ES-I3 (cell line): ENCODE data around the gene SMC2.

Source experiments
- H3K36me3 ChIP-seq: 2 replicates; pipeline ENCODE4 v1.6.1; 2013; ENCODE audit warnings: mild to moderate bottlenecking, low read length, control low read depth, moderate library complexity; ENCODE audit not compliant: insufficient read depth
- H3K4me1 ChIP-seq: 2 replicates; pipeline ENCODE4 v1.6.1; 2013; ENCODE audit warnings: mild to moderate bottlenecking, control low read depth, low read length; ENCODE audit not compliant: insufficient read depth
- H3K9ac ChIP-seq: 2 replicates; pipeline ENCODE4 v1.6.1; 2013; ENCODE audit warnings: low read depth, mild to moderate bottlenecking, low read length, moderate library complexity
- H3K9me3 ChIP-seq: 2 replicates; pipeline ENCODE4 v1.6.1; 2013; ENCODE audit warnings: mild to moderate bottlenecking, low read length, moderate library complexity; ENCODE audit not compliant: control insufficient read depth, insufficient read depth

Gene SMC2

GRCh38 chr9:104093647-104094533, at the start of gene SMC2:
Gene SMC2 (plus strand): TSS chr9:104094309. CDS start chr9:104095385, 1,076 bp downstream.
- H3K4me1 ChIP-seq: peaks cover 5% of the 10 kb centered on the region; the same call in 1 of the 2 replicates
- no peaks in the 10 kb centered on the region for H3K36me3 ChIP-seq
- H3K9ac ChIP-seq: peak within 1 kb of the TSS; percentile 94
- H3K9me3 ChIP-seq: no peaks in the 10 kb centered on the region

DNA sequence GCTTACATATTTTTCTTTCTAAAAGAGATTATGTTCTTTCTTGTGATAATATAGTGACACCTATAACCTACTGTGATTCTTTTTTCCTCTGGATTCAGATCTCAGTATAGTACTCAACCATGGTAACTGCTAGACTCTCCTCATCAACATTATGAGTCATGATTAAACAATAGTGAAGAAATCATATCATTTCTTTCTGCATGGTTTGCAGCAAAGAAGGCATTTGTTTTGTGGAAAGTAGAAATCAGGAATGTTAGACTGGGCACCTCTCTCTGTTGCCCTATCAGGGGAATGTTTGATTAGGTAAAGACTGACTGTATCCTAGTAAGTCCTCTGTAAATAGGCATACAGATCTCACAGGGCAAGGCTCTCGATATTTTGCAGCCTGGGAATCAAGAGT, 25.6 kb upstream of the SMC2 start:
- no peaks in the 10 kb centered on the region for H3K9me3 ChIP-seq
- no peaks in the 10 kb centered on the region for H3K4me1 ChIP-seq
- no peaks in the 10 kb centered on the region for H3K36me3 ChIP-seq
- no peak overlapping the region for H3K9ac ChIP-seq

- Histone ChIP-seq H3K9ac (no peak overlapping the region), H3K9me3 (no peaks in the 10 kb centered on the region), H3K4me1 (no peaks in the 10 kb centered on the region), H3K36me3 (no peaks in the 10 kb centered on the region)
These were observed 24.8 kb upstream of the SMC2 start for GRCh38 chr9:104069288-104069687.

GRCh38 chr9:104071589-104071988, 22.5 kb upstream of the SMC2 start:
- H3K36me3 ChIP-seq: no peaks in the 10 kb centered on the region
- no peak overlapping the region for H3K9ac ChIP-seq
- H3K4me1 ChIP-seq: no peaks in the 10 kb centered on the region
- H3K9me3 ChIP-seq: no peaks in the 10 kb centered on the region

GRCh38 chr9:104073098-104073769, 20.9 kb upstream of the SMC2 start:
- no peaks in the 10 kb centered on the region for H3K36me3 ChIP-seq
- no peaks in the 10 kb centered on the region; the same call in 1 of the 2 replicates for H3K9me3 ChIP-seq
- no peak overlapping the region for H3K9ac ChIP-seq
- no peaks in the 10 kb centered on the region for H3K4me1 ChIP-seq

GRCh38 chr9:104073770-104074133, 20.4 kb upstream of the SMC2 start:
- Histone ChIP-seq H3K36me3 (no peaks in the 10 kb centered on the region), H3K9ac (no peak overlapping the region), H3K9me3 (no peaks in the 10 kb centered on the region; the same call in 1 of the 2 replicates), H3K4me1 (no peaks in the 10 kb centered on the region)

GRCh38 chr9:104074876-104075275, 19.2 kb upstream of the SMC2 start:
- Histone ChIP-seq H3K4me1 (no peaks in the 10 kb centered on the region), H3K36me3 (no peaks in the 10 kb centered on the region), H3K9me3 (no peaks in the 10 kb centered on the region; the same call in 1 of the 2 replicates), H3K9ac (no peak overlapping the region)

- no peak overlapping the region for H3K9ac ChIP-seq
- H3K36me3 ChIP-seq: no peaks in the 10 kb centered on the region
These were observed 18.0 kb upstream of the SMC2 start for GRCh38 chr9:104075801-104076753.

GRCh38 chr9:104078596-104078995, 15.5 kb upstream of the SMC2 start:
- Histone ChIP-seq H3K9me3 (peaks cover 10% of the 10 kb centered on the region), H3K36me3 (no peaks in the 10 kb centered on the region), H3K4me1 (no peaks in the 10 kb centered on the region), H3K9ac (no peak overlapping the region)

More at GRCh38 chr9:104075801-104076753, 18.0 kb upstream of the SMC2 start:
- no peaks in the 10 kb centered on the region for H3K4me1 ChIP-seq
- peaks cover 3% of the 10 kb centered on the region; the same call in 1 of the 2 replicates for H3K9me3 ChIP-seq

DNA sequence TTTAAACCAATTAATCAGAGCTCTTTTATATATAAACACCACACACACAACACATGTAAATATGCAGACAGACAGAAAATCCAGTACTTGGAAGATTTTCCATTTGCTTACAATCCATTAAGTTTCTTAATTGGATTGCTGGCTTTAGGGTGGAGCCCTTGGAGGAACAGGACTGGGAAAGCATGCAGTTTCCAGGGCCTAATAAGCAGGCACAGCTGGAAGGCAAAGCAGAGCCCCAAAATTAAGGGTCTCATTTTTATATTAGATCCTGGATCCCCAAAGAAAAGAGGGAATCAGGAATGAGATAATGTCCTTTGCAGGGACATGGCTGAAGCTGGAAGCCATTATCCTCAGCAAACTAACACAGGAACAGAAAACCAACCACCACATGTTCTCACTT, 13.1 kb upstream of the SMC2 start:
- H3K9me3 ChIP-seq: peaks cover 10% of the 10 kb centered on the region
- H3K9ac ChIP-seq: no peak overlapping the region
- H3K36me3 ChIP-seq: no peaks in the 10 kb centered on the region
- H3K4me1 ChIP-seq: no peaks in the 10 kb centered on the region

GRCh38 chr9:104082168-104082567, 11.9 kb upstream of the SMC2 start:
- Histone ChIP-seq H3K9ac (no peak overlapping the region), H3K36me3 (no peaks in the 10 kb centered on the region), H3K4me1 (no peaks in the 10 kb centered on the region), H3K9me3 (peaks cover 10% of the 10 kb centered on the region)

DNA sequence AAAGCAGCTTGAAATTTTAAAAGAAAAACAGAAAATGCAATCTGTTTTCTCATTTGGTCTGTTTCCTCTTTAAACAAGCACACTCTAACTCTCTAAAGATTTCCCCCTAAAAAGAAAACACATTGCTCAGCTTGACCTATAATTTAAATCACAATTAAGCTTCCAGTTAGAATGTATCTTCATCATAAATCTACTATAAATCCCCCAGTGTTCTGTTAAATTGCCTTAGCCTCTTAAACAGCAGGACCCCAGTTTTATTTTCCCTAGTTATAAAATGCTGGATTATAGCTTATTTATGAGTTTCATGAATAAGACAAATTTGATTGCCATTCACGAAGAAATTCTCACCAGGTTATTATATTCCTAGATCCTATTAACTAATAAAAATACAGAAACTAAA, 8.6 kb upstream of the SMC2 start:
- Histone ChIP-seq H3K36me3 (no peaks in the 10 kb centered on the region), H3K9me3 (peaks cover 9% of the 10 kb centered on the region), H3K4me1 (no peaks in the 10 kb centered on the region), H3K9ac (no peak overlapping the region; the same call in 1 of the 2 replicates)

GRCh38 chr9:104087894-104088293, 6.2 kb upstream of the SMC2 start:
- Histone ChIP-seq H3K36me3 (no peaks in the 10 kb centered on the region), H3K4me1 (no peaks in the 10 kb centered on the region), H3K9ac (no peak overlapping the region), H3K9me3 (peaks cover 4% of the 10 kb centered on the region)

GRCh38 chr9:104088416-104088815, 5.7 kb upstream of the SMC2 start:
- H3K4me1 ChIP-seq: no peaks in the 10 kb centered on the region
- H3K9ac ChIP-seq: no peak overlapping the region
- no peaks in the 10 kb centered on the region for H3K36me3 ChIP-seq
- peaks cover 2% of the 10 kb centered on the region for H3K9me3 ChIP-seq
